OCI-M2 (cell line): ENCODE results near the gene LDLRAD2.
"Not testable (repeated sequence)": the region's sequence is repeated elsewhere in the genome, so short reads cannot be mapped to it uniquely, and the experiment has no call there.

Source experiments
- DNase-seq: peaks from one replicate; lab custom pipeline; 2025; ENCODE audit not compliant: unreplicated experiment; lab: John Stamatoyannopoulos, UW

LDLRAD2 gene

DNA sequence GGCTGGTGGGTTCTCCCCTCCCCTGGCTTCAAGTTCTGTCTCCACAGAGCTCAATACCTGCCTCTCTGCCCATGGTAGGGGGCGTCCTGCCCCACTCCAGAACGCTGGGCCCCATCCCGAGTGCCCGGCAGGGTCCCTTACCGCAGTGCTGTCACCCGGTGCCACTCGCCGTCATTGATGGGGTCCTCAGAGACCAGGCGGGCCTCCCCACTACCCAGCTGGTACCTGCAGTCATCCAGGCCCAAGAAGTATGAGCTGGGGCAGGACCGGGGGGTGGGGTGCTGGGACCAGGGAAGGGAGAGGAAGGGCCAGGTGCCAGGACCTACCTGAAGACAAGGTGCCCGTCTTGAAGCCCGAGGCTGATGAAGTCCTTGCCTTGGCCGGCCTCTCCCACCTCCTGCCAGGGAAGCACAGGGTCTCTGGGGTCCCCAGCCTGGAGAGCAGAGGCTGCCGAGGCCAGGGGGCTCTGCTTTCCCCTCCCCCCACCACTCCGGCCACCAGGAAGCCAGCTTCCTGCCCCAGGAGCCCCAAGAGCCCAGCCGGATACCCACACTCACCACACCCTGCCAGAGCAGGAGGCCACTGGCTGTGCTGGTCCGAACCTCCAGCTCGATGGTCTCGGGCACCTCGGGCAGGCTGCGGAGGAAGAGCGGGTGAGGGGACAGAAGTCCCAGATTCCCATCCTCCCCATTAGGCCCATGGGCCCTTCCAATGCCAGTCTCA, 12.1 kb downstream of the LDLRAD2 start:
- no peak for DNase-seq

DNA sequence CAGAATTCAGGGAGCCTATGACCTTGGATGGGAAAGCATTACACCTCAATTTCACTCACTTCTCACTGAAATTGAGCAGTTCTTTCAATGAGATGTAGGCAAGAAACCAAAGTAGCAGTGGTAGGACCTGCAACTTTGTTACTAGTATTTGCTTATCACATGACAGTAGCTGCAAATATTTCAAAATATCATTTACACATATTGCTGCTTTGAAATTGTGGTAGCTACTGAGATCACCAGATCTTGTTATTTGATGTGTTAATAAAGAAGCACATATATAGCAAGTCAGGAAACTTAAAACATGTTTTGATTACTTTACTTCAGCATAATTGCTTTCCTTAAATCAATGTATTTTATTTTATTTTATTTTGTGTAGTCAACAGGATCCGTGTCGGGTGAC, 12.9 kb downstream of the LDLRAD2 start:
- DNase-seq: no peak

DNA sequence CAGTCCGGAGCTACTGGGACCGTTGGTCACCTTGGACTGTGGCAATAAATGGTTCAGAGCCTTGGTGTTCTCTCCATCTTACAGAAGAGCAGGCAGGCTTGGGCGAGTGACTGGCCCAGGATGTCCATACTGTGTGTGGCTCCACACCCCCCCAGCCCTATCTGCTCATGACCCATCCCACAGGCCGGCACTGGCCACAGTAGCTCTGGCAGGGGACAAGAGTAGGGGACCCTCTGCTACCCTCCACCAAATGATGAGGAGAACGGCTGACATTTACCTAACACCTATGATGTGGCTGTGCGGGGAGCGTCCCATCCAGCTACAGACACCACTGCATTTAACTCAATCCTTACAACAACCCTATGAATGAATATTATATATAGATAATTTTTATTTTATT, 13.3 kb downstream of the LDLRAD2 start:
- DNase-seq: no peak

DNA sequence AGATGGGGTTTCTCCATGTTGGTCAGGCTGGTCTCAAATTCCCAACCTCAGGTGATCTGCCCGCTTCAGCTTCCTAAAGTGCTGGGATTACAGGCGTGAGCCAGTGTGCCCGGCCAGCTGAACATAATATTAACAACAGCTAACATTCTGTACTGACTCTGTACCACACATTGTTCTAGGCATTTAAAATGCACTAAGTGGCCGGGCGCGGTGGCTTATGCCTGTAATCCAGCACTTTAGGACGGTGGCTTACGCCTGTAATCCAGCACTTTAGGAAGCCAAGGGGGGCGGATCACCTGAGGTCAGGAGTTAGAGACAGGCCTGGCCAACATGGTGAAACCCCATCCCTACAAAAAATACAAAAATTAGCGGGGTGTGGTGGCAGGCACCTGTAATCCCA, 14.6 kb downstream of the LDLRAD2 start:
- not testable (repeated sequence) for DNase-seq

DNA sequence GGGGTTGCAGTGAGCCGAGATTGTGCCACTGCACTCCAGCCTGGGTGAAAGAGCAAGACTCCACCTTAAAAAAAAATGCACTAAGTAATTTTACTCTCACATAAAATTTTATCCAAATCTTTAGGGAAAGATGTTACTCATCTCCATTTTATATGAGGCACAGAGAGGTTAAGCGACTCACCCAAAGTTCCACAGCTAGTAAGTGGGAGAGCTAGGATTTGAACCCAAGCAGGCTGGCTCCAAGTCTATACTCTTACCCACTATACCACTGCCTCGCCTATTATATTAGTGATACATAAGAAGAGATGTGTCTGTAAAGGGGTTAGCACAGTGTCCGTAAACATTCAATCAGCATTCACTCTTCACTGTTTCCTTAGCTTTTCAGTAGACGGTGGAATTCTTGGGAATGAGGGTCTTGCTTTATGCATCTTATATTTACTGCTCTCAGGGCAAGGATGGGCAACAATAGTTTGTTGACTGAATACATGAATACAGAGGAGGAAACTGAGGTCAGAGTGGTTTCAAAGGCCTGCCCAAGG, 15.1 kb downstream of the LDLRAD2 start:
- no peak for DNase-seq

DNA sequence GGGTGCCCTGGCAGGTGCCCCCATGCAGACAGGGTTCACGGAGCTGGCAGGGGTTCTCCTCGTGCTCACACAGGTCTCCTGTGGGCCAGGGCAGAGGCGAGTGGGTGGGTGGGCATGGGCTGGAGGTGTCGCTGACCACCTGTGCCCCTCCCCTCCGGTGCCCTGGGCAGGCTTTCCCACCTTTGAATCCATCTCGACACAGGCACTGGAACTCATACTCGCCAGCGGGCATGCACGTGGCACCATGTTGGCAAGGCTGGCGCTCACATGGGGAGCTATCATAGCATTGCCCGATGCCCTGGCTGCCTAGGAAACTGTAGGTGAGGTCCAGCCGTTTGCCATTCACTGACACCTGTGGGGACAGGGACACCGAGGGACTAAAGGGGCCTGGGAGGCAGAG, 16.0 kb downstream of the LDLRAD2 start:
- DNase-seq: no peak

DNA sequence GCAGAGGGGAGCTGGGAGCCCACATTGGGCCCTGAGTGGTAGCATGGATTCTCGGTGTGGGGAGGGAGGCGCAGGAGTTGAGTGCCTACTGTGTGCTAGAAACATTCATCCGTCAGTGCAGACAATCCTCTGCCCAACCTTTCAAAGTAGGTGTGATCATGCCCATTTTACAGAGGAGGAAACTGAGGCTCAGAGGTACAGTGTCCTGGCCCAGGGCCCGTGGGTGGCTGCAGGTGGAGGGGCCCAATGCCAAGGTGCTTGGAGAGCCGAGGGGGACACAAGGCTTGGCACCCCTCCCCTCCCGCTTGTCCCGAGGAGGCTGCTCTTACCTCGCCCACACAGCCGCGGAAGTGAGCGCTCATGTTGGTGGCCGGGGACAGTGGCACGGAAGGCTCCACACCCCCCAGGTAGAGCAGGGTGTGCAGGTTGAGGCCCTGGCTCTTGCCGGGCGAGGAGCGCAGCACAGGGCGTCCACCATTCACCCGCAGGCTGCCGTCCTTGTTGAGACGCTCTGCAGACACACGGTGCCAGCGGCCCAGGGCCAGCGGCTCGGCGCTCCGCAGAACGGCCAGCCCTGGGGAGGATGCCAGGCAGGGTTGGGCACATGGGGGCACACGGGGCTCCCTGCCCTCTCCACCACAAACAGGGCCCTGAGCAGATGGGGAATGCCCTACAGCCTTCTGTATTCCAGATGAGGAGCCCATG, 16.6 kb downstream of the LDLRAD2 start:
- no peak for DNase-seq

DNA sequence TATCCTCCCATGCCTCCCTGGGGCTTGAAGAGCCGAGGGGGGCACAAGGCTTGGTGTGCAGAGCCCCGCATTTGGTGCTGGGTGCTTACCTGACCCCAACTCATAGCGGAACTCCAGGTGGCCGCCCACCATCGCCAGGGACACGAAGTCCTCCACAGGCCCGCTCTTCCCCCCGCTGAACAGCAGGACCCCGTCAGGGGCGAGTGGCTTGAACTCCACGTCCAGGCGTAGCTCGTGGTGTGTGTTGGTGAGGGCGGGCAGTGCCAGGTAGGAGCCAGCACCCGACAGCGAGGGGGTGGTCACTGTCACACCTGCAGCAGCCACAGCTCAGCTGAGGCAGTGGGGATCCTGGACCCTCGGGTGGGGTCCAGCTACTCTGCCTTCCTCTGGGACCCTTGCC, 17.2 kb downstream of the LDLRAD2 start:
- no peak for DNase-seq

DNA sequence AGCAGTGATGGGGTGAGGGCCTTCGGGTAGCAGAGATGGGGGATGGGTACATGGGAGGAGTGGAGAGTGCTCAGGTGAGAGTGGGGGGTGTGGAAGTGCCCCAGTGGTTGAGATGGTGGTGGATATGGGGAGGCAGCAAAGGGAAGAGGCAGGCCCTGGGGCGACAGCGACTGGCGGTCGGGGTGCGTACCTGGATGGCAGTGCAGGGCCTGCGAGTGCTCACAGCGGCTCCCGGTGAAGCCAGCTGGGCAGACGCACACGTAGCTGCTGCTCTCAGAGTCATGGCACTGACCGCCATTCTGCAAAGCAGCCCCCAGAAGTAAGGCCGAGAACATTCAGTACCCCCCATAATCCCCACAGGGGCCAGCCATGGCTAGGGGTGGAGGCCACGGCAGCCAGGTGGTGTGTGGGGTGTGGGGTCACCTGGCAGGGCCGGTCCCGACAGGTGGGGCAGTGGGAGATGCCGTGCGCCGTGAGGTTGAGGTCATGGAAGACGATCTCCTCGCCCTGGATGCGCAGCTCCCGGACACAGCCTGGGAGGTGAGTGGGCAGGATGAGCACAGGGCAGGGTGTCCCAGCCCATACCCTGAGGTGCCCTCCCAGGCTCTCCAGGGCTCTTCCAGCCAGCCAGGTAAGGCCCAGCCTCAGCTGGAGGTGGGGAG, 18.9 kb downstream of the LDLRAD2 start:
- no peak for DNase-seq

DNA sequence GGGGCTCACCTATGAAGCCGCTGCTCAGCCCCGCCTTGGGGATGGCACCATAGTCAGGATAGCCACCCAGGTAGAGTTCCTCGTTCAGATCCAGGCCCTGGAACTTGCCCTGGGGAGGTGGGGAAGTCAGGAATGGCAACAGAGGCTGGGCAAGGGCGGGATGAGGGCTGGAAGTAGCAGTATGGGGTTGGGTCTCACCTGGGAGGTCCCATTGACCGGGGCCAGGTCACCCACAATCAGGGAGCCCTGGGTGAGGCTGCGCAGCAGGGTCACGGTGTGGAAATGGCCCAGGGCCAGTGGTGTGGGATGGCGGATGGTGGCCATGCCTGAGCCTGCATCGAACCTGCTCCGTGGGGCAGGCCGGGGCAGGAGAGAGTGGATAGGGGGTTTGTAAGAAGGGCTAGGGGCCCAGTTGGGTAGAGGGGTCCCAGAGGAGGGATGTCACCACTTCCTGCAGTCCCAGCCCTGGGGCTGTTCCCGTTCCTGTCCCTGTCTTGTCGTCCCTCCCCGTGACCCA, 19.4 kb downstream of the LDLRAD2 start:
- no peak for DNase-seq

DNA sequence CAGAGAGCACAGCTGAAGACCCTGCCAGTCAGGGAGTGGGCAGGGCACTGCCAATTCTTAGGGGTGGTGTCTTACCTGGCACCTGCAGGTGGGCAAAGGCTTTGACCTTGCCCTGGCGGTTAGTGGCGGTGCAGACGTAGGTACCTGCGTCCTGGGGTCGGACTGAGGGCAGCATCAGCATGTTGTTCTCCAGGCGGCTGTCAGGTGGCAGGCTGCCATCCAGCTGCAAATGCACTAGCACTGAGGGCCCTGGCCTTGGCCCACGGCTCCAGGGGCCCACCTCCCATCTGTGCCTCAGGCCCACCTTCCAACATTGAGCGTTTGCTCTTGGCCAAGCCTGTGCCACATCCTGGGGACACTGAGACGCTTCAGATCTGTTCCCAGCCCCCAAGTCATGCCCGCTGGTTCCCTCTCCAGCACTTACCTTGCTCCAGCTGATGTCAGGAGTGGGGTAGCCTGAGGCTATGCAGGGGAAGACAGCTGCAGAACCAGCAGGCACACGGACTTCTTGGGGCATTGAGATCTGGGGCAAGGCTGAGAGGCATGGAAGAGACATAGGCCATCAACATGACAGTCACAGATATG, 21.4 kb downstream of the LDLRAD2 start:
- no peak for DNase-seq

DNA sequence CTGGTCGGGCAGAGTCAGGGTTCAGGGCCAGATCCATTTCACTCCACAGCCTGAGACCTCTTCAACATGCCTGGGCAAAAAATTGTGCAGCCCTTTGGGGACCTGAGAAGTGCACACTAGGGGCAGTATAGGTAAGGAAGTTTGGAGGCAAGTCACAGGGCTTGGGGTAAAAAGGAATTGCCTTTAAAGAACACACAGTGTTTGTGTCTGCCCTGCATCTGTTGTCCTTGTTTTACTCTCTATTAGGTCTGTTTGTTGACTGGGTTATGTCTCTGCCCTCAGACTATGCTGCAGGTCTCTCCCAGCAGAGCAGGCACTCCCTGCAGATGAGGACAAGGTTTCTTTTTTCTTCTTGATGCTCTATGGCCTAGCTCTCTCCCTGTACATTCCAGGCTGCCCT, 22.0 kb downstream of the LDLRAD2 start:
- DNase-seq: no peak

DNA sequence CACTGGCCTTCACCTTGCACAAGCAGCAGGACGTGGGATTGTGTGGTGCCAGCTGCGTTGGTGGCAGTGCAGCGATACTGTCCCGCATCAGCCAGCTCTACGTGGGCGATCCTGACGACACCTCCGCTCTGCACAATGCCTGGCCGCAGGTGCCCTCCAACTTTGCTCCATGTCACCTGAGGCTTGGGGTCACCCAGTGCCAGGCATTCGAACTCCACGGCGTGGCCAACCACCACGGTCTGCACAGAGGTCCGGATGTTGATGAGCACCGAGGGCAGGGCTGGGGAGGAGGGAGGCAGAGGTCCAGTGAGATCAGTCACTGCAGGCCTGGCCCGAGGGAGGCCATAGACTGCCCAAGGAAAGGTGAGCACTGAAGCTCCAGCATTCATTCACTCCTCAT, 22.6 kb downstream of the LDLRAD2 start:
- DNase-seq: no peak

DNA sequence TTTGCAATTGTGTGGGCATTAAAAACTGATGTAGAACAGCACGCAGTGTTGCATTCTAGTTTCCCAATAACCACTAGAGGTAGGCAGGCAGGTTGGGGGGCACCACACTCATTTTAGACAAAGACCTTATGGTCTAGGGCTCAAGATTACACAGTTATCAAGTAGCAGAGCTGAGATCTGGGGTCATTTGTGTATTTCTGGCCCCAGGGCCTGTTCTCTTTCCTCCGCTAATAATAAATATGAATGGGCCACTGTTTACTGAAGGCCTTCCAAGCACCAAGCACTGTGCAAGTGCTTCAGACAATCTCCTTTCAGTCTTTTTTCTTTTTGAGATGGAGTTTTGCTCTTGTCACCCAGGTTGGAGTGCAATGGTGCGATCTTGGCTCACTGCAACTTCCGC, 23.9 kb downstream of the LDLRAD2 start:
- no peak for DNase-seq

DNA sequence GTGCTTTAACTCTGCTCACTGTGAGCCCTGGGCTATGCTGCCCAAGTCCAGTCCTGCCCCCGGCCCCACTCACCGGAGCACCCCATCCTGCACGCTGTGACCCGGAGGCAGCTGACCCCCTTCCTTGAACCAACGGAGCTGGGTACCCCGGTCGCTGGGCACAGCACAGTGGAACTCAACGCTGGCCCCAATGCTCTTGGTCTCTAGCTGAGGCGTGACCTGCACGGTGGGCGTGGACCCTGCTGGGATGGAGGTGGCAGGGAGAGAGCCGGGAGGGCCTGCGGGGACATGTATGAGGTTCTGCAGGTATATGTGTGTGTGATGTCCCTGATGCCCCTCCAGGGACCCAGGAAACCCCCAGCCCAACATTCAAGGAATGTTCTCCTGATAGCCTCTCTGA, 24.7 kb downstream of the LDLRAD2 start:
- no peak for DNase-seq

DNA sequence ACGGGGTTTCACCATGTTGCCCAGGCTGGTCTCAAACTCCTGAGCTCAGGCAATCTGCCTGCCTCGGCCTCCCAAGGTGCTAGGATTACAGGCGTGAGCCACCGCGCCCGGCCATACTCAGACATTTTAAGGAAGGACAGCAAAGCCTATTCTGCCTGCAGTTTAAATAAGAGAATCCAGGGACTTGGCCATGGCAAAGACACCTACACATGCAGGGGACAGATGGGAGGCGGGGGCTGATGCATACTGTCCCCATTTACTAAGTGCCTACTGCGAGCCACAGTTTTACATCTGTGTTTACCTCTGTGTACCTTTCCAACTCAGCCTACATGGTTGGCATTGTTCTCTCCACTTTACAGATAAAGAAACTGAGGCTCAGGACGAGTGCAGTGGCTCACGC, 25.4 kb downstream of the LDLRAD2 start:
- no peak for DNase-seq

DNA sequence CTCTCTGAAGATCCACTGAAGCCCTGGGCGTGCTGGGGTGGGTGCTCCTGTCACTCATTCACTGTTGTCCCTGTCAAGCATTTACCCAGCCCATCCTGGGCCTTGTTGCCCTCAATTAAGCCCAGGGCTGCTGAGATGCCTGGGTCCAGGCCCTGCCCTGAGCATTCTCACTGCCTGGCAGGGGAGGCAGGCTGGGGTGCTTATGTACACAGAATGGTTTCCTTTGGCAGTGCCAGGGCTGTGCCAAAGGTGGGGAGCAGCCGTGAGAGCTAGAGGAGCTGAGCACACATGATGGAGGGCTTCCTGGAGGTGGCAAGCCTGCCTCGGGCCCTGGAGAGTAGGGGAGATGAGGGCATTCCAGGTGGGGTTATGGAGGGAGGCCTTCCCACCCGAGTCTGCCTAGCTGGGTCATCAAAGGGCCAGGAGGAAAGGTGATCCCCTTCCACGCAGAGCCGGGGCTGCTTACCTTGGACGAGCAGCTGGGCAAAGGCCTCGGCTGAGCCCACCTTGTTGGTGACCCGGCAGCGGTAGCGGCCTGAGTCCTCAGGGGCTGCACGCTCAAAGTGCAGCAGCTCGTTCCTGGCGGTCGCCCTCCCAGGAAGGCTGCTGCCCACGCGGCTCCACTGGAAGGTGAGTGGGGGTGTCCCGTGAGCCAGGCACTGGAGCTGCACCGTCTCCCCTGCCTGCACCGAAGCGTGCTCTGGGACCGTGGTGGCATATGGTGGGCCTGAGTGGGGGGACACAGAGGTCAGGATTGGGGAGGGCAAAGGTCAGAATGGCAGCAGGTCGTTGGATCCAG, 26.5 kb downstream of the LDLRAD2 start:
- DNase-seq: no peak

DNA sequence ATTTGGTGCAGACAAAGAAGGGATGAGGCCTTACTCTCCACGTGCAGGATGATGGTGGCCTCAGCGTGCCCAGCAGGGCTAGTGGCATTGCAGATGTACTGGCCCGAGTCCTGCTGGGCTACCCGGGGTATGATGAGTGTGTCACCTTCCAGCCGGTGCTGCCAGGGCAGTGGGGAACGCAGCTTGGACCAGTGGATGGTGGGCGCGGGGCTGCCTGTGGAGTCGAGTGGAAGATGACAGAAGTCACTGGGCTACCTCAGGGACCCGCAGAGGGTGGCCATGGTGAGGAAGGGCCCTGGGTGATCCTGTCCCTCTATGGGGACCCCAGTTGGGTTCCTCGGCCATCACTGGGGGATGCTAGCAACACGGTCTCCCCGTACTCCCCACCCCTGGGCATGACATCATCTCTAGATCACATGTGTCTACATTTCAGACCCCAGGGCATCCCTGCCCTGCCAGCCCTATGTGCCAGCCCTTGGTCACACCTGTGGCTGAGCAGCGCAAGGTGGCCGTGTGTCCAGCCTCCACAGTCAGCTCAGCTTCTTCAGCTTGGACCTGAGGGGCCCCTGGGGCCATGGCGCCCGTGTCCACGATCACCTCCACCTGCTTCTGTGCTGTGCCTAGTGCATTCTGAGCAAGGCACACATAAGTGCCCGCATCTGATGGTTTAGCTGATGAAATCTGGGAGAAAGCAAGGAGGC, 27.4 kb downstream of the LDLRAD2 start:
- no peak for DNase-seq

DNA sequence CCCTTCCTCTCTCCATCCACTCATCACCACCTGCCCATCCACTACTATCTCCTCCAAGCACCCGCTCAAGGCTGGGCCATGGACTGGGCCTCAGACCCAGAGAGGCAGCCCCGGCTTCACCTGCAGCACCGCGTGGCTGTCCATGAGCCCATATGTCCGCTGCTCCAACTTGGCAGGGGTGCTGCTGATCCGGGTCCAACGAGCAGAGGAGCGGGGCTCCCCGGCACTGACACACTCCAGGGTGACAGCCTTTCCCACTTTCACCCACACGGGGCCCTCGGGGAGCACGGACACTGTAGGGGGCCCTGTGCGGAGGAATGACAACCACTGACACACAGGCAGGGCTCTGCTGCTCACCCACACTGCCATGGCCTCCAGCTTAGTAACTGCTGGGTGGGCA, 28.9 kb downstream of the LDLRAD2 start:
- no peak for DNase-seq

DNA sequence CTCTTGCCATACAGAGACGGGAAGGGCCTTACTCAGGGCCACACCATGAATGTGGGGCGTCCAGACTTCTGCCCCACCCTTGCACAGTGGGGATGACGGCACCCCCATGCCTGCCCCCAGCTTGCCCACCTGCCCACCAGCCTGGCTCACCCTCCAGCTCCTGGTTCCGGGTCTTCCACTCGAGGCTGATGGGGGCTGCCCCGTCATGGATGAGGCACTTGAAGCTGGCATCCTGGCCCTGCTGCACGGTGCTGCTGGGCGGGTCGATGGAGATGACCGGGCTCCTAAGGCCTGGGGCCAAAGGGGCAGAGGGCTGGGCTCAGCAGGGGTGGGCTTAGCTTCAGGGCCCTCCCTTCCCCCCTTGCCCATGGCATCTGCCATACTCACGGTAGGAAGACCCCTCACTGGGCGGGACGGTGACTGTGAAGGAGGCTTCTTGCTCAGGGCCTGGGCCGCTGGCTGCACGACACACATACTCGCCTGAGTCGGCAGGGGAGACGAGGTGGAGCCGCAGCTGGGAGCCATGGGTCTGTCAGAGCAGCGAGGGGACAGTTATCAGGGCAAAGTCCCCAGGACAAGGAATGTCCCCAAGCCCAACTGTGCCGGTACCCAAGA, 29.9 kb downstream of the LDLRAD2 start:
- DNase-seq: no peak
